Gastrocnemius medialis (tissue), 4 donors: Measurements from ENCODE around the gene TIPRL. TPM values are rescaled to one million over a fixed set of nuclear protein-coding genes. Genes with fewer than 3 reads are reported as not detected.
"Not testable (repeated sequence)": the region's sequence is repeated elsewhere in the genome, so short reads cannot be mapped to it uniquely, and the experiment has no call there.

ENCODE experiments used
- ATAC-seq, 2 donors: fragments of 150-250 bp; one replicate each; pipeline ENCODE4 v1.9.1; 2016
- DNase-seq, 2 donors: peaks; one replicate each; pipeline ENCODE4 v3.0.0-alpha.2; 2019
- H3K27ac ChIP-seq, 4 donors: fragments of 200-600 bp; sonication (generic); 1 replicate in 1 of 4; 2 replicates in 3 of 4; pipeline ENCODE4 v1.5.1; 2016 to 2018; ENCODE audit warnings: mild to moderate bottlenecking in 2 of 4, moderate library complexity in 1 of 4
- H3K27me3 ChIP-seq, 3 donors: fragments of 200-600 bp; sonication (generic) in 2 of 3; 1 replicate in 1 of 3; 2 replicates in 2 of 3; pipeline versions ENCODE4 v1.5.1 to v1.6.0; 2016 to 2019; ENCODE audit warnings: mild to moderate bottlenecking in 1 of 3, moderate library complexity in 1 of 3
- H3K36me3 ChIP-seq, 2 donors: fragments of 200-600 bp; sonication (generic) in 1 of 2; one replicate each; pipeline ENCODE4 v1.5.1; 2017 to 2018
- H3K4me1 ChIP-seq, 2 donors: fragments of 200-600 bp; sonication (generic) in 1 of 2; one replicate each; pipeline ENCODE4 v1.5.1; 2016 to 2017; ENCODE audit warnings: mild to moderate bottlenecking in 2 of 2
- H3K4me3 ChIP-seq, 4 donors: fragments of 200-600 bp; sonication (generic) in 3 of 4; 1 replicate in 1 of 4; 2 replicates in 3 of 4; pipeline ENCODE4 v1.5.1; 2016 to 2019; ENCODE audit warnings: mild to moderate bottlenecking in 2 of 4
- H3K9me3 ChIP-seq, 3 donors: fragments of 200-600 bp; sonication (generic) in 2 of 3; 1 replicate in 1 of 3; 2 replicates in 2 of 3; pipeline ENCODE4 v1.5.1; 2016 to 2019
- POLR2A ChIP-seq, 2 donors: fragments of 450-650 bp; IDR thresholded peaks; one replicate each; pipeline ENCODE4 v1.6.1; 2017; ENCODE audit warnings: antibody characterized with exemption in 2 of 2, mild to moderate bottlenecking in 2 of 2, moderate library complexity in 2 of 2
- in situ Hi-C, 4 donors: fragments of 200-750 bp; cut with MboI; loops; one replicate each; pipeline versions ENCODE4 v1.15.0 to v1.8.0; 2017; ENCODE audit warnings: low sequenced_read_pairs in 4 of 4
- intact Hi-C: fragments of 100-400 bp; cut with DNase I; formaldehyde crosslinking; loops from one replicate; pipeline ENCODE4 v1.15.1; 2023; ENCODE audit warnings: low total_unique reads
- total RNA-seq, 4 donors: library from RNA; depleted of rRNA; stranded (reverse); fragments of >200 nt; gene quantifications; one replicate each; pipeline versions ENCODE4 v1.1.0 to v1.2.3, GENCODE V29; 2016
- TF ChIP-seq, protein P1 (sequence below), 5 experiments: fragments of 450-650 bp in 3 of 5; fragments of 200-600 bp in 2 of 5; sonication (generic) in 2 of 5; IDR thresholded peaks in 4 of 5; conservative IDR thresholded peaks in 1 of 5; 1 replicate in 4 of 5; 2 replicates in 1 of 5; pipeline ENCODE4 v1.5.1; 2016 to 2019; ENCODE audit warnings: antibody characterized with exemption in 5 of 5, mild to moderate bottlenecking in 3 of 5, moderate library complexity in 3 of 5

The TIPRL gene
- total RNA-seq, 4 donors from 2014 or later, result 23.2 to 35.1 (median 27.1) TPM

DNA sequence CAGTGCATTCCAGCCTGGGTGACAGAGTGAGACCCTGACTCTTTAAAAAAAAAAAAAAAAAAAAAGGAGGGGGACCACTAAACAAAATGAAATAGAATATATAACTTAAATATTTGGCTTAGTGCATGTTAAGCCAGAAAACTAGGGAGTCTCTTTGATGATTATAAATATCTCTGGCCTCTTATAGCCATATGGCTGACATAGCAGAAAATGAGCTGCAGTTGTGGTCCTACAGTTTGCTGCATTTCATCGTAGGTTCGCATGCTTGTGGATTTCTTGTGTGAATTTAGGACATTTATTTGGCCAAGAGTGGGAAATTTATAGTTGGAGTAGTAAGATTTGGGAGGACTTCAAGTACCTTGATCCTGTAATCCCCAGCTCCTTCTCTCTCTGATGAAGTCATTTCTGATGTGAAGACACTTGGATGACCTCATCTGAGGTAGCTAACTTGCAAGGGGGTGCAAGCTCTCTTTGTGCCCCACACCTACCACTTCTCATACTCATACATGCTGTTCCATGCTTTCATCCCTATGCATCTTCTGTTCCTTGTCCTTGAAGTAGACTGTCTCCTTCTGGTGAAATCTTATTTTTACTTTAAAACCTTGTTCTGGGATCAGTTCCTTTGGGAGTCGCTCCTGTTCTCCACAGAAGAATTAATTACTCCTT, 6.4 kb upstream of the TIPRL start:
- no peak overlapping the region for H3K4me3 ChIP-seq
- no peaks in the 10 kb centered on the region for H3K27me3 ChIP-seq
- DNase-seq, result no peak
- in situ Hi-C loops, result no loop called here
- H3K4me1 ChIP-seq, result no peaks in the 10 kb centered on the region
- no peak overlapping the region for H3K27ac ChIP-seq
- H3K36me3 ChIP-seq, result no peaks in the 10 kb centered on the region
- TF ChIP-seq POLR2A (IDR thresholded peaks at IDR 0.05), result no peak
- TF ChIP-seq, protein P1, sequence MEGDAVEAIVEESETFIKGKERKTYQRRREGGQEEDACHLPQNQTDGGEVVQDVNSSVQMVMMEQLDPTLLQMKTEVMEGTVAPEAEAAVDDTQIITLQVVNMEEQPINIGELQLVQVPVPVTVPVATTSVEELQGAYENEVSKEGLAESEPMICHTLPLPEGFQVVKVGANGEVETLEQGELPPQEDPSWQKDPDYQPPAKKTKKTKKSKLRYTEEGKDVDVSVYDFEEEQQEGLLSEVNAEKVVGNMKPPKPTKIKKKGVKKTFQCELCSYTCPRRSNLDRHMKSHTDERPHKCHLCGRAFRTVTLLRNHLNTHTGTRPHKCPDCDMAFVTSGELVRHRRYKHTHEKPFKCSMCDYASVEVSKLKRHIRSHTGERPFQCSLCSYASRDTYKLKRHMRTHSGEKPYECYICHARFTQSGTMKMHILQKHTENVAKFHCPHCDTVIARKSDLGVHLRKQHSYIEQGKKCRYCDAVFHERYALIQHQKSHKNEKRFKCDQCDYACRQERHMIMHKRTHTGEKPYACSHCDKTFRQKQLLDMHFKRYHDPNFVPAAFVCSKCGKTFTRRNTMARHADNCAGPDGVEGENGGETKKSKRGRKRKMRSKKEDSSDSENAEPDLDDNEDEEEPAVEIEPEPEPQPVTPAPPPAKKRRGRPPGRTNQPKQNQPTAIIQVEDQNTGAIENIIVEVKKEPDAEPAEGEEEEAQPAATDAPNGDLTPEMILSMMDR (IDR thresholded peaks at IDR 0.05 in 4 of 5, conservative IDR thresholded peaks at IDR 0.05 in 1 of 5), result no peak
- intact Hi-C loops, result no loop called here
- ATAC-seq, result no peak
- H3K9me3 ChIP-seq, result no peaks in the 10 kb centered on the region

DNA sequence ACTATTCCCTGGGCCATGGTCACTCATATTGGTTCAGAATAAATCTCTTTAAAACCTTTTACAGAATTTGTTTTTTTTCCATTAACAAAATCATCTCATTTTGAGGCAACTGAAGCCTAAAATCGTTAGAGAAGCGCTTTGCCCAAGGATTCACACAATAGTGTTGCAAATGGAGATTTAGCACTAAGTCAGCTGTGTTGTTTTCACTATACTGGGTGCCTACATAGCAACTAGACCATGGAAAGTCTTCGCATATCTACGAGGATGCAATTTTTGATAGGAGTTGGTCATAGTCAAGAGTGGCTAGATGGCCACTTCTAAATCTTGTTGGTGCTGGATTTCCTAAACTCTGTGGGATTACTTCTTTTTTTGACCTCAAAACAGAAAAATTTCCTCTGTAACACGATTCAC, 530 bp upstream of the TIPRL start:
- Histone ChIP-seq H3K9me3 (no peaks in the 10 kb centered on the region), H3K4me3 (peak overlapping the region; percentile 72 to 83 (median 74)), H3K36me3 (no peaks in the 10 kb centered on the region), H3K4me1 (peaks cover 9 to 10% of the 10 kb centered on the region in 2 donors), H3K27me3 (no peaks in the 10 kb centered on the region), H3K27ac (peak overlapping the region; percentile 85 to 91 (median 90))
- DNase-seq (no peak), ATAC-seq (peak in 1 of 2 donors; percentile 10)
- intact Hi-C loops, result loop anchor here (2.0 kb wide), 1 partner anchor 47 kb away; no protein-coding TSS in a partner anchor
- in situ Hi-C loops, result no loop called here
- TF ChIP-seq, protein P1 (IDR thresholded peaks at IDR 0.05 in 4 of 5, conservative IDR thresholded peaks at IDR 0.05 in 1 of 5), result no peak
- no peak for TF ChIP-seq POLR2A (IDR thresholded peaks at IDR 0.05)

DNA sequence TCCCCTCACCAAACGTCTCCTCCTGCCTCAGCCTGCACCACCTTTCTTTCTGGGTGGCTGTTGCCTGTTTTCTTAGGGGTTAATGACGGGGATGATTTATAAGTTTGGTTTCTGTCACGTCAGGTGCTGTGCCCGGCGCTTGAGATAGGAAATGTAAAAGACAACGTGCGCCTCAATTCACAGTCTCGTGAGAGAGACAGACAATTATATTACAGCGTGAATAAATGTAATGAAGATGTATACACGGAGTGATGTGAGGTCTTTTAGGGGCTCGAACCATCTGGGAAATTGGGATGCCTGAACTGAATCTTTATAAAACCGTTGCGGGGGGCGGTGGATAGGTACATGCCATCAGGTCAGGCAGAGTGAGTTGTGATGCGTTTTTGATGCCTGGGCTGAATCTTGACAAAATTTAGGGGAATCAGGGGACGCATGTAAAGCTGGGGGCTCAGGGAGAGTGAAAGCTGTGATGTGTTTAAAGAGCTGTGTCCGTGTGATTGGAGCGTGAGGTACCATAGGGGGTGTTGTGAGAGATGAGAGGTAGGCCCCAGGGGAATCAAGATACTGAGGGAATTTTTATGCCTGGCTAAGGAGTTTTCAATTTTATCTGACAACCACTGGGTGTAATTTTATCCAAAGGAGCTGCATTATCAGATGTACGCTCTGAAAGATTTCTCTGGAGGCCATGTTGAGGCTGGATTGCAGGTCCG, 831 bp downstream of the TIPRL start:
- peaks cover 0 to 2% of the 10 kb centered on the region in 2 donors for H3K36me3 ChIP-seq
- H3K9me3 ChIP-seq, result no peaks in the 10 kb centered on the region
- ATAC-seq (peak; percentile 2 to 9), DNase-seq (no peak)
- in situ Hi-C loops (no loop called here), intact Hi-C loops (loop anchor here (2.0 kb wide), 1 partner anchor 45 kb away; no protein-coding TSS in a partner anchor)
- H3K4me1 ChIP-seq, result peaks cover 9 to 10% of the 10 kb centered on the region in 2 donors
- TF ChIP-seq, protein P1 (IDR thresholded peaks at IDR 0.05 in 4 of 5, conservative IDR thresholded peaks at IDR 0.05 in 1 of 5), result no peak
- TF ChIP-seq POLR2A (IDR thresholded peaks at IDR 0.05), result no peak
- H3K27ac ChIP-seq, result peak overlapping the region; percentile 85 to 91 (median 90)
- no peaks in the 10 kb centered on the region for H3K27me3 ChIP-seq
- peak overlapping the region; percentile 72 to 83 (median 74) for H3K4me3 ChIP-seq

DNA sequence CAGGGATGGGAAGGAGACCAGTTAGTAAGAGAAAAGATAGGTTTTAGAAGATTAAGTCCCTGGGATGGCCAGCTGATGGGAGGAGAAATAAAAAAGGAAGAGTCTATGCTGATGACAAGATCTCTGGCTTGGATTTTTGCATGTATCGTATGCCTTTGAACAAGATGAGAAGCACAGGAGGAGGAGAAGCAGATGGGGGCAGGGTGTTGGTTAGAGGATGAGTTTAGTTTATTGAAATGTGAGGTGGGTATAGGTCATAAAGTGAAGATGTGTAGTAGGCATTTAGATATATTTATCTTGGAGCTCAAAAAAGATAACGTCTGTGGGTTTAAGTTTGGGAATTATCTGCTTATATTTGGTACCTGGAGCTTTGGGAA, 1.4 kb downstream of the TIPRL start:
- H3K36me3 ChIP-seq, result peaks cover 0 to 5% of the 10 kb centered on the region in 2 donors
- intact Hi-C loops (no loop called here), in situ Hi-C loops (no loop called here)
- peak overlapping the region; percentile 72 to 83 (median 74) for H3K4me3 ChIP-seq
- ATAC-seq (no peak), DNase-seq (no peak)
- peaks cover 9 to 10% of the 10 kb centered on the region in 2 donors for H3K4me1 ChIP-seq
- no peaks in the 10 kb centered on the region for H3K9me3 ChIP-seq
- H3K27me3 ChIP-seq, result no peaks in the 10 kb centered on the region
- TF ChIP-seq POLR2A (IDR thresholded peaks at IDR 0.05), result no peak
- TF ChIP-seq, protein P1 (IDR thresholded peaks at IDR 0.05 in 4 of 5, conservative IDR thresholded peaks at IDR 0.05 in 1 of 5), result no peak
- peak overlapping the region; percentile 85 to 91 (median 90) for H3K27ac ChIP-seq

DNA sequence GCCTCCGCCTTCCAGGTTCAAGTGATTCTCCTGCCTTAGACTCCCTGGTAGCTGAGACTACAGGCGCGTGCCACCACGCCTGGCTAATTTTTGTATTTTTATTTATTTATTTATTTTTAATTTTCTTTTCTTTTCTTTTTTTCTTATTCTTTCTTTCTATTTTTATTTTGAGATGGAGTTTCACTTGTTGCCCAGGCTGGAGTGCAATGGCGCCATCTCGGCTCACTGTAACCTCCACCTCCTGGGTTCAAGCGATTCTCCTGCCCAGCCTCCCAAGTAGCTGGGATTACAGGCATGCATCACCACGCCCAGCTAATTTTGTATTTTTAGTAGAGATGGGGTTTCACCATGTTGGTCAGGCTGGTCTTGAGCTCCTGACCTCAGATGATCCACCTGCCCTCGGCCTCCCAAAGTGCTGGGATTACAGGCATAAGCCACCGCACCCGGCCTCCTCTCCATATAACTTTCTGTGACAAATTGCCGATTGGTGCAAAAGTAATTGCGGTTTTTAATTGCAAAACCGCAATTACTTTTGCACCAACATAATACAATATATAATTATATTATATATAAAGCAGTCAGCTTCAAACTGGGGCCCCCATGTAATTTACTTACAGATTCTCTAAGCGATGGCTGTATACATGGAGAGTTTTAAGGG, 2.4 kb downstream of the TIPRL start:
- H3K36me3 ChIP-seq, DNase-seq, intact Hi-C loops, H3K27me3 ChIP-seq, in situ Hi-C loops, H3K9me3 ChIP-seq, ATAC-seq, H3K4me3 ChIP-seq, H3K27ac ChIP-seq: not testable (repeated sequence)
- peaks cover 9 to 10% of the 10 kb centered on the region in 2 donors for H3K4me1 ChIP-seq
